Peyer's patch (tissue), 4 donors: ENCODE results near the gene ENC1. TPM values are rescaled to one million over a fixed set of nuclear protein-coding genes. Genes with fewer than 3 reads are reported as not detected.

Experiments used
- DNase-seq, 3 donors: peaks; one replicate each; pipeline ENCODE4 v3.0.0-alpha.2; 2017 to 2019
- H3K27ac ChIP-seq, 4 donors: fragments of 200-600 bp; sonication (generic); one replicate each; pipeline ENCODE4 v1.5.1; 2016 to 2019
- H3K27me3 ChIP-seq, 2 donors: fragments of 200-600 bp; sonication (generic); one replicate each; pipeline ENCODE4 v1.5.1; 2019
- H3K36me3 ChIP-seq, 3 donors: fragments of 200-600 bp; sonication (generic); one replicate each; pipeline ENCODE4 v1.5.1; 2016 to 2019
- H3K4me1 ChIP-seq, 4 donors: fragments of 200-600 bp; sonication (generic); one replicate each; pipeline ENCODE4 v1.5.1; 2016 to 2019
- H3K4me3 ChIP-seq, 4 donors: fragments of 200-600 bp; sonication (generic); 1 replicate in 3 of 4; 2 replicates in 1 of 4; pipeline ENCODE4 v1.5.1; 2016 to 2019; ENCODE audit warnings: mild to moderate bottlenecking in 1 of 4
- H3K9me3 ChIP-seq, 4 donors: fragments of 200-600 bp; sonication (generic); one replicate each; pipeline ENCODE4 v1.5.1; 2016 to 2019; ENCODE audit warnings: mild to moderate bottlenecking in 1 of 4
- CTCF ChIP-seq, 6 experiments: fragments of 450-650 bp in 4 of 6; fragments of 200-600 bp in 2 of 6; sonication (generic) in 1 of 6; IDR thresholded peaks; one replicate each; pipeline ENCODE4 v1.5.1; 2017 to 2019; ENCODE audit warnings: antibody characterized with exemption in 6 of 6, mild to moderate bottlenecking in 3 of 6, moderate library complexity in 1 of 6
- POLR2A ChIP-seq, 2 donors: fragments of 450-650 bp; IDR thresholded peaks; one replicate each; pipeline ENCODE4 v1.5.1; 2017; ENCODE audit warnings: antibody characterized with exemption in 2 of 2, mild to moderate bottlenecking in 2 of 2, moderate library complexity in 2 of 2
- total RNA-seq, 4 donors: library from RNA; depleted of rRNA; stranded (reverse); fragments of >200 nt; gene quantifications; one replicate each; pipeline ENCODE4 v1.1.0, GENCODE V29; 2016

Gene ENC1
- total RNA-seq, 4 donors from 2014 or later, result 28.7 to 123 (median 40.0) TPM

- no peak for DNase-seq
These were observed 19.6 kb upstream of the ENC1 start for GRCh38 chr5:74660140-74660539.

GRCh38 chr5:74659172-74659571 lies 18.6 kb upstream of the ENC1 start:
- H3K27ac ChIP-seq, result no peak overlapping the region
- DNase-seq, result no peak
- H3K4me1 ChIP-seq, result no peaks in the 10 kb centered on the region
- H3K4me3 ChIP-seq, result no peak overlapping the region
- H3K27me3 ChIP-seq, result no peaks in the 10 kb centered on the region
- H3K36me3 ChIP-seq, result no peaks in the 10 kb centered on the region
- no peaks in the 10 kb centered on the region for H3K9me3 ChIP-seq
- TF ChIP-seq POLR2A (IDR thresholded peaks at IDR 0.05) (no peak), CTCF (IDR thresholded peaks at IDR 0.05) (no peak)

More at GRCh38 chr5:74660140-74660539, 19.6 kb upstream of the ENC1 start:
- no peaks in the 10 kb centered on the region for H3K36me3 ChIP-seq
- H3K9me3 ChIP-seq, result no peaks in the 10 kb centered on the region
- no peak overlapping the region for H3K27ac ChIP-seq
- no peak overlapping the region for H3K4me3 ChIP-seq
- H3K4me1 ChIP-seq, result no peaks in the 10 kb centered on the region
- H3K27me3 ChIP-seq, result no peaks in the 10 kb centered on the region
- TF ChIP-seq POLR2A (IDR thresholded peaks at IDR 0.05), result no peak

- H3K4me1 ChIP-seq, result no peaks in the 10 kb centered on the region
- H3K36me3 ChIP-seq, result no peaks in the 10 kb centered on the region
- no peak for DNase-seq
- H3K9me3 ChIP-seq, result no peaks in the 10 kb centered on the region
- no peaks in the 10 kb centered on the region for H3K27me3 ChIP-seq
- TF ChIP-seq CTCF (IDR thresholded peaks at IDR 0.05) (no peak), POLR2A (IDR thresholded peaks at IDR 0.05) (no peak)
- H3K27ac ChIP-seq, result no peak overlapping the region
- H3K4me3 ChIP-seq, result no peak overlapping the region
These were observed 16.6 kb upstream of the ENC1 start for GRCh38 chr5:74657165-74657564.

GRCh38 chr5:74655716-74656115 lies 15.2 kb upstream of the ENC1 start:
- Histone ChIP-seq H3K27ac (no peak overlapping the region), H3K27me3 (no peaks in the 10 kb centered on the region), H3K4me3 (no peak overlapping the region), H3K36me3 (no peaks in the 10 kb centered on the region), H3K4me1 (no peaks in the 10 kb centered on the region), H3K9me3 (no peaks in the 10 kb centered on the region)
- DNase-seq, result no peak
- TF ChIP-seq POLR2A (IDR thresholded peaks at IDR 0.05) (no peak), CTCF (IDR thresholded peaks at IDR 0.05) (no peak)

- TF ChIP-seq CTCF (IDR thresholded peaks at IDR 0.05) (no peak), POLR2A (IDR thresholded peaks at IDR 0.05) (no peak)
These were observed 14.7 kb upstream of the ENC1 start for GRCh38 chr5:74655206-74655605.

GRCh38 chr5:74653991-74654390 lies 13.5 kb upstream of the ENC1 start:
- Histone ChIP-seq H3K9me3 (no peaks in the 10 kb centered on the region), H3K27ac (no peak overlapping the region), H3K36me3 (no peaks in the 10 kb centered on the region), H3K4me1 (no peaks in the 10 kb centered on the region), H3K27me3 (no peaks in the 10 kb centered on the region), H3K4me3 (no peak overlapping the region)
- no peak for DNase-seq
- TF ChIP-seq POLR2A (IDR thresholded peaks at IDR 0.05) (no peak), CTCF (IDR thresholded peaks at IDR 0.05) (no peak)

More at GRCh38 chr5:74655206-74655605, 14.7 kb upstream of the ENC1 start:
- H3K36me3 ChIP-seq, result no peaks in the 10 kb centered on the region
- DNase-seq, result no peak
- H3K9me3 ChIP-seq, result no peaks in the 10 kb centered on the region
- H3K27me3 ChIP-seq, result no peaks in the 10 kb centered on the region
- no peaks in the 10 kb centered on the region for H3K4me1 ChIP-seq
- H3K4me3 ChIP-seq, result no peak overlapping the region
- H3K27ac ChIP-seq, result no peak overlapping the region
